K562 (cell line): ENCODE data around the gene FOS. TPM values are rescaled to one million over a fixed set of nuclear protein-coding genes. Genes with fewer than 3 reads are reported as not detected.

Source experiments
- ADNP ChIP-seq: fragments of 200-800 bp; sonication (Bioruptor generic); IDR thresholded peaks from 2 replicates; pipeline ENCODE4 v1.6.1; 2016; ENCODE audit warnings: missing genetic modification characterization, missing compliant biosample characterization
- ARID1B ChIP-seq: fragments of 450-650 bp; IDR thresholded peaks from 2 replicates; pipeline ENCODE4 v1.6.1; 2016; ENCODE audit warnings: antibody characterized with exemption, mild to moderate bottlenecking, inconsistent platforms
- CBFB ChIP-seq: sonication (generic); formaldehyde crosslinking; IDR thresholded peaks from 2 replicates; pipeline ENCODE4 v1.4.0; 2020; ENCODE audit warnings: mild to moderate bottlenecking, missing genetic modification reagents
- COPS2 ChIP-seq: fragments of 450-650 bp; conservative IDR thresholded peaks from 2 replicates; pipeline ENCODE4 v1.6.1; 2016; ENCODE audit warnings: mild to moderate bottlenecking, moderate library complexity
- CTBP1 ChIP-seq: fragments of 450-650 bp; IDR thresholded peaks from 2 replicates; pipeline ENCODE4 v1.6.1; 2016; ENCODE audit warnings: borderline replicate concordance
- DLX4 ChIP-seq: fragments of 250-450 bp; sonication (Bioruptor Pico); IDR thresholded peaks from 2 replicates; pipeline ENCODE4 v1.6.1; 2021; ENCODE audit warnings: mild to moderate bottlenecking
- EP300 ChIP-seq: IDR thresholded peaks from 2 replicates; pipeline ENCODE4 v1.6.1; 2012; ENCODE audit warnings: low read length, improper control_type of control experiment
- GABPB2 ChIP-seq: fragments of 250-450 bp; sonication (Bioruptor Pico); conservative IDR thresholded peaks from 2 replicates; pipeline ENCODE4 v1.5.1; 2021; ENCODE audit warnings: mild to moderate bottlenecking
- HOMEZ ChIP-seq: fragments of 250-450 bp; sonication (Bioruptor Pico); IDR thresholded peaks from 2 replicates; pipeline ENCODE4 v1.4.0; 2020; ENCODE audit warnings: mild to moderate bottlenecking, moderate library complexity
- KDM2B ChIP-seq: fragments of 250-450 bp; sonication (Bioruptor Pico); IDR thresholded peaks from 2 replicates; pipeline ENCODE4 v1.8.0; 2021; ENCODE audit warnings: mild to moderate bottlenecking, moderate library complexity
- L3MBTL2 ChIP-seq: fragments of 450-650 bp; IDR thresholded peaks from 2 replicates; pipeline ENCODE4 v1.6.1; 2016; ENCODE audit warnings: mild to moderate bottlenecking, moderate library complexity
- MAFK ChIP-seq: IDR thresholded peaks from 2 replicates; pipeline ENCODE4 v1.6.1; 2011; ENCODE audit warnings: low read length, improper control_type of control experiment
- MCM7 ChIP-seq, 2 experiments: fragments of 450-650 bp; IDR thresholded peaks; 2 replicates each; pipeline ENCODE4 v1.6.1; 2016 to 2018
- NFXL1 ChIP-seq: fragments of 450-650 bp; formaldehyde crosslinking; IDR thresholded peaks from 2 replicates; pipeline ENCODE4 v1.4.0; 2021; ENCODE audit warnings: mild to moderate bottlenecking
- NR1H2 ChIP-seq: sonication (generic); formaldehyde crosslinking; IDR thresholded peaks from 2 replicates; pipeline ENCODE4 v1.4.0; 2020; ENCODE audit warnings: mild to moderate bottlenecking, missing genetic modification reagents
- POLR3A ChIP-seq: IDR thresholded peaks from 2 replicates; pipeline ENCODE4 v1.6.1; 2011; ENCODE audit warnings: borderline replicate concordance, mild to moderate bottlenecking, moderate library complexity; ENCODE audit not compliant: insufficient read length, insufficient read depth; ENCODE audit errors: extremely low read depth
- RBM15 ChIP-seq: fragments of 200-400 bp; formaldehyde crosslinking; IDR thresholded peaks from 2 replicates; pipeline ENCODE4 v1.6.1; 2018; ENCODE audit warnings: mild to moderate bottlenecking, low read length, moderate library complexity; ENCODE audit not compliant: insufficient read depth
- RBM34 ChIP-seq: fragments of 200-400 bp; formaldehyde crosslinking; IDR thresholded peaks from 2 replicates; pipeline ENCODE4 v1.6.1; 2018; ENCODE audit warnings: low read length, borderline replicate concordance; ENCODE audit not compliant: insufficient read depth
- SMARCC2 ChIP-seq: fragments of 450-650 bp; IDR thresholded peaks from 2 replicates; pipeline ENCODE4 v1.6.1; 2017; ENCODE audit warnings: antibody characterized with exemption, moderate library complexity, mild to moderate bottlenecking, low read depth
- SPI1 ChIP-seq: IDR thresholded peaks from 2 replicates; pipeline ENCODE4 v1.6.1; 2011; ENCODE audit warnings: low read depth, low read length, control low read depth, borderline replicate concordance
- TAF15 ChIP-seq: fragments of 200-400 bp; formaldehyde crosslinking; IDR thresholded peaks from 2 replicates; pipeline ENCODE4 v1.6.1; 2017; ENCODE audit warnings: mild to moderate bottlenecking, low read depth, low read length, moderate library complexity
- TCFL5 ChIP-seq: fragments of 250-450 bp; sonication (Bioruptor Pico); conservative IDR thresholded peaks from 2 replicates; pipeline ENCODE4 v1.6.1; 2021; ENCODE audit warnings: mild to moderate bottlenecking, moderate library complexity, matching md5 sums
- TGIF2 ChIP-seq: sonication (generic); formaldehyde crosslinking; IDR thresholded peaks from 2 replicates; pipeline ENCODE4 v1.8.1; 2022; ENCODE audit warnings: mild to moderate bottlenecking, missing genetic modification reagents, moderate library complexity
- U2AF1 ChIP-seq: fragments of 200-400 bp; formaldehyde crosslinking; optimal IDR thresholded peaks from 2 replicates; pipeline ENCODE3; 2017; ENCODE audit warnings: mild to moderate bottlenecking, low read depth, low read length, moderate library complexity
- WHSC1 ChIP-seq: IDR thresholded peaks from one replicate; pipeline ENCODE4 v1.6.1; 2012; ENCODE audit warnings: low read length, control low read depth, inconsistent platforms
- ZFP1 ChIP-seq: fragments of 450-650 bp; formaldehyde crosslinking; IDR thresholded peaks from 2 replicates; pipeline ENCODE4 v1.4.0; 2020; ENCODE audit warnings: mild to moderate bottlenecking, mixed read lengths
- ZNF143 ChIP-seq: sonication (generic); formaldehyde crosslinking; IDR thresholded peaks from 2 replicates; pipeline ENCODE4 v1.9.0; 2022; ENCODE audit warnings: mild to moderate bottlenecking, missing genetic modification reagents
- ZNF217 ChIP-seq: sonication (generic); formaldehyde crosslinking; IDR thresholded peaks from 2 replicates; pipeline ENCODE4 v1.8.0; 2022; ENCODE audit warnings: mild to moderate bottlenecking, missing genetic modification reagents
- ZNF696 ChIP-seq: fragments of 250-450 bp; sonication (Bioruptor Pico); conservative IDR thresholded peaks from 2 replicates; pipeline ENCODE4 v1.4.0; 2020; ENCODE audit warnings: mild to moderate bottlenecking, moderate library complexity
- ZNF780A ChIP-seq: fragments of 250-450 bp; sonication (Bioruptor Pico); IDR thresholded peaks from 2 replicates; pipeline ENCODE4 v1.5.0; 2021; ENCODE audit warnings: mild to moderate bottlenecking
- ZSCAN32 ChIP-seq: fragments of 450-650 bp; formaldehyde crosslinking; IDR thresholded peaks from 2 replicates; pipeline ENCODE4 v1.4.0; 2020; ENCODE audit warnings: mild to moderate bottlenecking, moderate library complexity
- polyA plus RNA-seq, 8 experiments: library from polyadenylated mRNA; depleted of rRNA in 4 of 8; stranded (reverse) in 5 of 8; unstranded in 3 of 8; fragments of >200 nt; fragmentation: Nextera tagmentation in 2 of 8; fragmentation: Illumina TruSeq in 1 of 8; extraction: Ambion mirVana in 2 of 8; extraction: Trizol in 1 of 8; gene quantifications; 2 replicates each; pipeline versions ENCODE4 v1.2.1 to v1.2.3, GENCODE V29; 2011 to 2014; ENCODE audit warnings: inconsistent platforms in 1 of 8, missing spikeins in 1 of 8
- total RNA-seq, 7 experiments: library from RNA; depleted of rRNA in 6 of 7; stranded (reverse); fragments of >200 nt in 6 of 7; fragmentation: Illumina TruSeq in 2 of 7; extraction: Trizol in 2 of 7; gene quantifications; 2 replicates each; pipeline versions ENCODE4 v1.2.1 to v1.2.3, GENCODE V29; 2011 to 2021; ENCODE audit warnings: low replicate concordance in 1 of 7

FOS gene
- total and polyA plus RNA-seq, 9 of the 15 experiments (the other 6 are each of a cell fraction or from before 2014, with no cell fraction given): 0.54 to 13.8 (median 8.9) TPM

- TF ChIP-seq GABPB2 (CRISPR knock-in tag) (no peak), ZSCAN32 (no peak), ZNF696 (CRISPR knock-in tag) (no peak), ARID1B (no peak), DLX4 (no peak), POLR3A (no peak), TGIF2 (no peak), ZNF217 (CRISPR knock-in tag) (no peak), RBM34 (no peak), WHSC1 (no peak), NR1H2 (CRISPR knock-in tag) (no peak), MAFK (no peak), EP300 (no peak; the same call in 1 of the 2 replicates), CTBP1 (peak; percentile 89), U2AF1 (no peak), SPI1 (no peak), MCM7 (IDR thresholded peaks at IDR 0.05) (no peak), HOMEZ (no peak), RBM15 (no peak), TCFL5 (CRISPR knock-in tag) (no peak), ADNP (tag) (no peak), CBFB (CRISPR knock-in tag) (peak; percentile 15; the same call in 1 of the 2 replicates), L3MBTL2 (peak; percentile 83), ZNF143 (CRISPR knock-in tag) (no peak), SMARCC2 (no peak), ZNF780A (CRISPR knock-in tag) (no peak), TAF15 (no peak), KDM2B (CRISPR knock-in tag) (0 out of 2 replicates have a peak, but pooled peaks have one; percentile 59), NFXL1 (CRISPR knock-in tag) (no peak), COPS2 (no peak), ZFP1 (no peak)
Observed at GRCh38 chr14:75277008-75277814, 1.4 kb upstream of the FOS start (continued).
